Measurements from ENCODE around the gene TBX15.

DNA sequence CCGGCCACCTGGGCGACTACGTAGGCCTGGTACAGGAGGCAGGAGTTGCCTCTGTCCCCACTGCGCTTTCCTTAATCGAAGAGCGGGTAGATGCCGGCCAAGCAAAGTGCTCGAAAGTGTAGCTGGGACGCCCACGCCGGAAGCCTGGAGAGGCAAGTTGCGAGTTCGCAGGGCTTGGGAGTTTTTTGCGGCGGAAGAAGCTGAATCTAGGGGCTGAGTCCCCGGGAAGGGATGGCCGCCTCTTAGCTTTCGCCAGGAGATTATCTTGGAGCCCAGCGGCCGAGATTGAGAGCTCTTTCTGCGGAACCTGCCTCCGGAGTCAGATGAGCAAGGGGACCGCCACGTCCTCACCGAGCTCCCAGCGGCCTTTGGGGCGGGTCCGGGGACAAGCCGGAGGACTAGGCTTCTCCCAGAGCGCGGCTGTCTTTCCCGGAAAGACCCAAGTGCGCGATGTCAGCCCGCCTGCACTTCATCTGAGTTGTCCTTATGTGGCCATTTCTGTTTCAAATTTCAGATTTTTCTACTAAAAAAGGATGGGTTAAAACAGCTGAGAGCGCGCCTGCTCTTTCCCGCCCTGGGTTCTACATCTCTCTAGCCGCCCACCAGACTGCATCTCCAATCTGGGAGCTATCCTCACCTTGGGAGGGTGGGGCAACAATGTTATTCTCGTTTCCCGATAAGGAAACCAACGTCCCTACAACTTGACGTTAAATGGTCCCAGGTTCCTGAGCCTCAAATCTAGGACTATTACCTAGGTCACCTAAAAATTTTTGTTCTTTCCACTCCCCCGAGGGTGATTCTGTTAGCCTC lies 12.4 kb upstream of the TBX15 start:
- TF ChIP-seq, protein P1, sequence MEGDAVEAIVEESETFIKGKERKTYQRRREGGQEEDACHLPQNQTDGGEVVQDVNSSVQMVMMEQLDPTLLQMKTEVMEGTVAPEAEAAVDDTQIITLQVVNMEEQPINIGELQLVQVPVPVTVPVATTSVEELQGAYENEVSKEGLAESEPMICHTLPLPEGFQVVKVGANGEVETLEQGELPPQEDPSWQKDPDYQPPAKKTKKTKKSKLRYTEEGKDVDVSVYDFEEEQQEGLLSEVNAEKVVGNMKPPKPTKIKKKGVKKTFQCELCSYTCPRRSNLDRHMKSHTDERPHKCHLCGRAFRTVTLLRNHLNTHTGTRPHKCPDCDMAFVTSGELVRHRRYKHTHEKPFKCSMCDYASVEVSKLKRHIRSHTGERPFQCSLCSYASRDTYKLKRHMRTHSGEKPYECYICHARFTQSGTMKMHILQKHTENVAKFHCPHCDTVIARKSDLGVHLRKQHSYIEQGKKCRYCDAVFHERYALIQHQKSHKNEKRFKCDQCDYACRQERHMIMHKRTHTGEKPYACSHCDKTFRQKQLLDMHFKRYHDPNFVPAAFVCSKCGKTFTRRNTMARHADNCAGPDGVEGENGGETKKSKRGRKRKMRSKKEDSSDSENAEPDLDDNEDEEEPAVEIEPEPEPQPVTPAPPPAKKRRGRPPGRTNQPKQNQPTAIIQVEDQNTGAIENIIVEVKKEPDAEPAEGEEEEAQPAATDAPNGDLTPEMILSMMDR (IDR thresholded peaks at IDR 0.05) = no peak
- TF ChIP-seq EP300 (IDR thresholded peaks at IDR 0.05; ENCODE audit: low read depth) = no peak
